Cardiac fibroblast (primary cell): ENCODE measurements around the gene RNF44.
A peak's percentile ranks its signal among the peaks of the same experiment; 100 is the strongest.

Source experiments
- DNase-seq, 2 donors: peaks; one replicate each; pipeline versions ENCODE4 v3.0.0 to v3.0.0-alpha.2; 2010; ENCODE audit warnings: low read depth in 2 of 2
- H3K4me3 ChIP-seq, 2 donors: replicated peaks in 1 of 2; 1 replicate in 1 of 2; 2 replicates in 1 of 2; pipeline ENCODE4 v1.5.1; 2011; ENCODE audit warnings: low read depth in 2 of 2, low read length in 2 of 2, mild to moderate bottlenecking in 2 of 2, moderate library complexity in 1 of 2
- TF ChIP-seq, protein P1 (sequence below): IDR thresholded peaks from one replicate; pipeline ENCODE4 v1.5.1; 2011; ENCODE audit warnings: low read depth, mild to moderate bottlenecking, low read length, inconsistent platforms

RNF44 gene

DNA sequence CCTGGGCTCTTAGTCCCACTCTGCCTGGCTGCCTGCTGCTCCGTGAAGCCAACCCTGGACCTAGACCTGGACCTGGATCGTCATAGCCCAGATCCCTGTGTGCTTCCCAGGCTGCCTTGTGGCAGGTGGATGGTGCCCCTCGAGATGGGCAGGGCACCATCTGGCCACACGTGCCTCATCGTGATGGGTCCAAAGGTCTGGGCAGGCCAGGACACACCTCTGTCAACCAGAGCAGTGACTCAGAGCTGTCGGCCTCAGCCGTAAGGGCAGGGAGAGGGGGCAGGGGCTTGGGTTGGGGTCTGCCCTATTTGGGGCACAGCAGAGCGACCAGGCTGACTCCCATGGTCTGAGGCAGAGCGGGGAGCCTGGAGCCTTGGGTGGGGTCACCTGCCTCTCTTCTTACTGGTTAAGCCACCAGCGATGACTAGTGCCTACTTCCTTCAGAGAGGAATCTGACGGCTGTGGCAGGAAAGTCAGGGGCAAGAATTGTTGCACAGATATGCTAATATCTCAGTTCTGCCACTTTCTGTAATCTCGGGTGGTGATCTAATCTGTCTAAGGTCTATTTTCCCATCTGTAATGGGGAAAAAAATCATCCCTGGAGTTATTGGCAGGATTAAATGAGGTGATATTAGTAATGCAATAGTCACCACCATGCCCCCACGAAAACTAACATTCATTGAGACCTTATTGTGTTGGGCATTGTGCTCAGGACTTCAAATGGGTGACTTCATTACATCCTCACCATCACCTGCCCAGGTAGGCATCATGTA lies 8.7 kb upstream of the RNF44 start:
- DNase-seq, result no peak
- H3K4me3 ChIP-seq, result no peak overlapping the region
- TF ChIP-seq, protein P1, sequence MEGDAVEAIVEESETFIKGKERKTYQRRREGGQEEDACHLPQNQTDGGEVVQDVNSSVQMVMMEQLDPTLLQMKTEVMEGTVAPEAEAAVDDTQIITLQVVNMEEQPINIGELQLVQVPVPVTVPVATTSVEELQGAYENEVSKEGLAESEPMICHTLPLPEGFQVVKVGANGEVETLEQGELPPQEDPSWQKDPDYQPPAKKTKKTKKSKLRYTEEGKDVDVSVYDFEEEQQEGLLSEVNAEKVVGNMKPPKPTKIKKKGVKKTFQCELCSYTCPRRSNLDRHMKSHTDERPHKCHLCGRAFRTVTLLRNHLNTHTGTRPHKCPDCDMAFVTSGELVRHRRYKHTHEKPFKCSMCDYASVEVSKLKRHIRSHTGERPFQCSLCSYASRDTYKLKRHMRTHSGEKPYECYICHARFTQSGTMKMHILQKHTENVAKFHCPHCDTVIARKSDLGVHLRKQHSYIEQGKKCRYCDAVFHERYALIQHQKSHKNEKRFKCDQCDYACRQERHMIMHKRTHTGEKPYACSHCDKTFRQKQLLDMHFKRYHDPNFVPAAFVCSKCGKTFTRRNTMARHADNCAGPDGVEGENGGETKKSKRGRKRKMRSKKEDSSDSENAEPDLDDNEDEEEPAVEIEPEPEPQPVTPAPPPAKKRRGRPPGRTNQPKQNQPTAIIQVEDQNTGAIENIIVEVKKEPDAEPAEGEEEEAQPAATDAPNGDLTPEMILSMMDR, result no peak

DNA sequence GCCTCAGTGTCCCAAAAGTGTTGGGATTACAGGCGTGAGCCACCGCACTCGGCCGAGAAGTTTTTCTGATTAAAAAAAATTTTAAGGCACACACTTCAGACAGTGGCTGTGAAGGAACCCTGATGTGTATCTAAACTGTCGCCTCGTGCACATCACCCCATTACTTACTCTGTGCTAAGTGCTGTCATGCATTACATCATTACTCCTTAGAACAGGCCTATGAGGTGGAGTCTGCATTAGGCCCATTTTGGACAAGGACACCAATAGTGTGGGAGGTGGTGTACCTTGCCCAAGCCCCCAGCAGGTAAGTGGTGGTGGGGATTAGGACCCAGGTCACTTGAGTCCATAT lies 8.2 kb upstream of the RNF44 start:
- TF ChIP-seq, protein P1, result no peak
- H3K4me3 ChIP-seq, result no peak overlapping the region
- no peak for DNase-seq

DNA sequence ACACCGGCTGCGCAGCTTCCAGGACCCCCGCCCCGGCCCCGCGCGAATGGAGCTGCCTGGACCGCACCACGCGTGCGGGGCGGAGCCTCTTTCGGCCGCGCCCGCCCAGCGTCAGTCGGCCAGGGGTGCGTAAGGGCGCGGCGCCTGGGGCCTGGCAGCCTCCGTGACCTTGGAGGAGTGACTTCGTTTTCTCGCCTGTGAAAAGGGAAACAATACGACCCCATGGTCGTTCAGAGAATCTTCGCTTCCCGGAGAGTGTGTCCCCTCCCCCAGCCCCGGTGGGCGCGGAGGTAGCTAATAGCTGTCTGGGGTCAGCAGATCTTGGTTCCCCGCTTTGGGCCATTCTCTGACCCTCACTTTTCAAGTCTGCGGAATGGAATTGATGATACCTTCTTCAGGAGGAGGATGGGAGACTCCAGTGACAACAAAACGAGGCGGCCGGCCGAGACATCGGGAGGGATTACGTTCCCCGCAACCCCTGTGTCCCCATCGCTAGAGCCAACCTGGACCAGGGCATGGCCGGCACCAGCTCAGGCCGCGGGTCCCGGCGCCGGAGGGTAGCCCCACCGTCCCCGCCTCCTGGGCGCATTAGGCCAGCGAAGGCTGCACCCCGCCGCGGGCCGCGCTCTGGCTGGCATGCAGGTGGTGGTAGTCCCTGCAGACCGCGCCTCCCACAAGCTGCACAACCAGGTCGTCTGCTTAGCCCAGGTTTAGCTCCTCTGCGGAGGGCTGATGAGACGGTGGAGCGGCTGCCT lies 6.4 kb upstream of the RNF44 start:
- DNase-seq, result peak; percentile 40 to 60
- TF ChIP-seq, protein P1, result no peak
- peak overlapping the region; percentile 56 to 57 for H3K4me3 ChIP-seq

DNA sequence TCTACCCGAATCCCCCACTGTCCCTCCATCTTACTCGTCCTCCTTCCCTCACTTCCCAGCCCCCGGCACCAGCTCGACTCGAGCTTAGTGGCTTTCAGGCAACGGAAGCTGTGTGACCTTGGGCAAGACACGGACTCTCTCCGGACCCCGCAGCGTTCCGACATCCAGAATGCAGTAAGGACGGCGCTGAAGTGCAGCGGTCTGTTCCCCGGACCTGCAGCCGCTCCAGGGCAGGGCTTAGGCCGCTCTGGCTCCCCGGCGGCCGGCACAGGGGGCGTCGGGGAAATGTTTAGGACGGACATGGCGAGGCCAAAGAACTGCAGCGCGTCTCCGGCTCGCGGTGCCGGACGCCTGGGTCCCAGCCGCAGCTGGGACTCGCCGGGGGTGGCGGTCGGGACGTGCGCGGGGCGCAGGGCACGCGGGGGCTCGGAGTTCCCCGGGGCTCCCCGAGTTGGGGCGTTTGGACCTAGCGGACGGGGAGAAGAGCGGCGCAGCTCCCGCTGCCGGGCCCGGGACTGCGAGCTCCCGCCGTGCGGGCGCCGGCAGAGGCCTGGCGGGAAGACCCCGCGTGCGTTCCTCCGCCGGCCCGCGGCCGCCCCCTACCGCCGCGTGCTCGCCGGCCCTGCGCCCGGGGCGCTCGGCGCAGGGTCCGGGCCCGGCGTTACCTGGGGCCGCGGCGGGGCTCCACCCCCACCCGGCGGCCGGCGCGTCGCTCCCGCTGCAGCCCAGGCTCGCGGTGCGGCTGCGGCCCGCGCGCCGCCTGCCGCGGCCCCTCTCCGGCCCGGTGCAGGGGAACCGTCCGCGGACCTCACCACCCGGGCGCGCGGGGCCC lies 5.6 kb upstream of the RNF44 start:
- peak overlapping the region; percentile 53 to 57 for H3K4me3 ChIP-seq
- DNase-seq, result no peak
- TF ChIP-seq, protein P1, result no peak

DNA sequence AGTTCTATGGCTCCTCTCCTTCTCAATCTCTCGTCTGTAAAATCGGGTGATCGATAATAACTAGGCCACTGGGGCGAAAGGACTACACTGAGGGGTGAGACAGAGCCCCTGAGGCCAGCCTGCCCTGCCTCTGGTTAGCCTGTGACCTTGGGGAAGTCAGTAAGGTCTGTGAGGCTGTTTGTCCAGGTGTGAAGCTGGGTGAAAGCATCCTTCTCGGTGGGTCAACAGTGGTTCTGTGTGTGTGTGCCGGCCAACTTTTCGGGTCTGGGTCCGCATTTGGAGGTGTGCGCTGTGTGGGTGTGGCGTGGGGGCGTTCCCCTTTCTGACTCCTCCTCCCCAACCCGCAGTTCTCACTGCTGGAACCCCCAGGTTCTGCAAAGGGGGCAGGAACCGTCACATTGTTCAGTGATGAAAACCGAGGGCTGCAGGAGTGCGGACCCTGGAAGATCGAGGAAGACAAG lies 5.0 kb upstream of the RNF44 start:
- TF ChIP-seq, protein P1, result no peak
- DNase-seq, result no peak
- peak overlapping the region; percentile 53 to 57 for H3K4me3 ChIP-seq

DNA sequence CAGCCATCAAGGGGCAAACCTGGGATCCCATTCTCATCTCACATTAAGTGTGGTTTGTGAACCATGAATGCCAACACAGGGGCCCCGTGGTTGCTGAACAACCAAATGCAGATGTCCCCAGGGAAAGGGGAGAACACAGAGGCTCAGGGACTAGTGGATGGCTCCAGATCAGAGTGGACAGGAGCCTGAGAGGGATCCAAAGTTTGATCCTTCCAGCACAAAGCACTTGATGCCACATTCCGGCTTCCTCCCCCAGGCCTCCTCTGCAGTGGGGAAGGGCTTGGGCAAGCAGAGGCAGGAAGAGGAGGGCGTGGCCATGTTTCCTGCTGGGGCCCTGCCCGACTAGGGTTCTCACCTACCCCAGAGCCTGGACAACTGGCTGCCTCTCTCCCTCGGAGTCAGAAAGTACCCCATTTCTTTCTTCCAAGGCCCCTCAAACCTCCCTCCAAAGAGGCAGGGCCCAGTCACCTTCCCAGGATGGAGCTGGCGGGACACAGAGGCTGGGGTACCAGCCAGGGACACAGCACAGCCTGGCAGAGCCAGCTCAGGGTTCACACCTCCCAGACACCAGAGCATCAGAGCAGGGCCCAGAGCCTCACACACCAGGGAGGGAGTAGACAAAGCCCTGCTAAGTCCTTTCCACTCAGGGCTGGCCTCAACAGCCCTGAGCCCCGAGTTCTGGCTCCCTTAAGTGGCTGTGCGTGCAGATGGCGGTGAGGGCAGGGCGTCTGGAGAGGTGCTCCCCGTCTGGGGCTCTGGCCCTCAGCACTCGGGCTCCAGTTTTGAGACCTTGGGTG lies 4.3 kb upstream of the RNF44 start:
- no peak overlapping the region for H3K4me3 ChIP-seq
- TF ChIP-seq, protein P1, result no peak
- peak; percentile 22 to 72 for DNase-seq
